Heart right ventricle (tissue), 16 donors: ENCODE data around the gene BMAL2. TPM values are rescaled to one million over a fixed set of nuclear protein-coding genes. Genes with fewer than 3 reads are reported as not detected.

ENCODE experiments used
- ATAC-seq, 8 donors: fragments of 200-7000 bp; cut with Tn5 transposase; one replicate each; pipeline ENCODE4 v1.9.1; 2020; ENCODE audit warnings: mild to moderate bottlenecking in 8 of 8, moderate library complexity in 8 of 8, moderate number of reproducible peaks in 1 of 8
- DNase-seq, 2 donors: peaks; one replicate each; pipeline ENCODE4 v3.0.0-alpha.2; 2020
- H3K27ac ChIP-seq, 10 donors: fragments of 200-600 bp; sonication (generic) in 2 of 10; one replicate each; pipeline versions ENCODE4 v1.5.0 to v1.8.0; 2020 to 2022; ENCODE audit warnings: mild to moderate bottlenecking in 3 of 10
- H3K27me3 ChIP-seq, 7 donors: fragments of 200-600 bp; one replicate each; pipeline ENCODE4 v1.8.0; 2021 to 2022; ENCODE audit warnings: mild to moderate bottlenecking in 2 of 7
- H3K36me3 ChIP-seq, 9 donors: fragments of 200-600 bp; sonication (generic) in 1 of 9; one replicate each; pipeline versions ENCODE4 v1.5.0 to v1.8.0; 2020 to 2022; ENCODE audit warnings: mild to moderate bottlenecking in 2 of 9
- H3K4me1 ChIP-seq, 9 donors: fragments of 200-600 bp; sonication (generic) in 1 of 9; one replicate each; pipeline versions ENCODE4 v1.5.0 to v1.8.0; 2020 to 2022; ENCODE audit warnings: mild to moderate bottlenecking in 4 of 9
- H3K4me3 ChIP-seq, 10 donors: fragments of 200-600 bp; sonication (generic) in 2 of 10; one replicate each; pipeline versions ENCODE4 v1.5.0 to v1.8.0; 2020 to 2022; ENCODE audit warnings: mild to moderate bottlenecking in 7 of 10, moderate library complexity in 2 of 10
- H3K9me3 ChIP-seq, 11 donors: fragments of 200-600 bp in 10 of 11; sonication (generic) in 2 of 11; one replicate each; pipeline versions ENCODE4 v1.5.0 to v1.8.0; 2013 to 2022; ENCODE audit warnings: mild to moderate bottlenecking in 2 of 11, control low read depth in 1 of 11, moderate library complexity in 1 of 11
- WGBS, 2 donors: extraction: QIAGEN DNeasy Blood & Tissue Kit; methylation state at CpG; one replicate each; pipeline ENCODE4 v1.1.7; 2013; ENCODE audit warnings: inconsistent platforms in 1 of 2; 5-methylcytosine and 5-hydroxymethylcytosine counted together
- intact Hi-C, 10 donors: fragments of 100-400 bp; cut with DNase I; formaldehyde crosslinking; loops; one replicate each; pipeline versions ENCODE4 v1.11.1 to v1.14.2; 2022
- polyA plus RNA-seq, 2 donors: library from polyadenylated mRNA; stranded (reverse); fragments of 200-250 nt; gene quantifications; one replicate each; pipeline ENCODE4 v1.2.3, GENCODE V29; 2013
- total RNA-seq, 10 donors: library from RNA; stranded (reverse); fragmentation: NEBNext Ultra II Directional in 3 of 10; extraction: Animal tissue kit (Norgen Biotek cat#: 25700) in 3 of 10; gene quantifications; one replicate each; pipeline versions ENCODE4 v1.2.1 to v1.2.4, GENCODE V29; 2021 to 2023
- TF ChIP-seq, protein P1 (sequence below), 9 donors: fragments of 200-600 bp; sonication (generic) in 2 of 9; IDR thresholded peaks; one replicate each; pipeline versions ENCODE4 v1.5.0 to v1.8.0; 2021 to 2022; ENCODE audit warnings: antibody characterized with exemption in 9 of 9, mild to moderate bottlenecking in 5 of 9, moderate library complexity in 1 of 9
- donor health status: Arrhythmogenic right ventricular cardiomyopathy.
- donor health status: ischemic (EF 13 %, LVEDD 7.1; RV severe dilation, severe dysfunction).
- donor health status: healthy with polysubstance abuse.
- donor health status: DM: no; HTN: yes; CAD: no.
- donor health status: DM: no; HTN: no; CAD: no.
- donor health status: ischemic (EF 25% LVEDD 6.9; RV normal size, moderate dysfunction).
- donor health status: ischemic (EF 25% LVEDD 5.7; RV mildly dilated, moderate dysfunction).
- donor health status: healthy.
- donor health status: DM: yes; HTN: yes; CAD: no.
- donor health status: Ischemic cardiomyopathy.
- donor health status: ischemic (EF 35%, LVEDD 5.7; RV mildly dilated, moderate dysfunction).
- donor health status: nonischemic (EF 11% LVEDD 7.7; RV severe dilation, severe dysfunction).
- donor health status: DM: yes; HTN: yes; CAD: no.
- donor health status: PGD.
- donor health status: ischemic (EF 29% LVEDD 5.4; RV normal size, mild dysfunction).
- donor health status: nonischemic (EF 23%, LVEDD 6.1; RV moderate dilation, normal function).

BMAL2 gene
- total and polyA plus RNA-seq, 12 donors: 0.44 to 9.4 (median 1.9) TPM

DNA sequence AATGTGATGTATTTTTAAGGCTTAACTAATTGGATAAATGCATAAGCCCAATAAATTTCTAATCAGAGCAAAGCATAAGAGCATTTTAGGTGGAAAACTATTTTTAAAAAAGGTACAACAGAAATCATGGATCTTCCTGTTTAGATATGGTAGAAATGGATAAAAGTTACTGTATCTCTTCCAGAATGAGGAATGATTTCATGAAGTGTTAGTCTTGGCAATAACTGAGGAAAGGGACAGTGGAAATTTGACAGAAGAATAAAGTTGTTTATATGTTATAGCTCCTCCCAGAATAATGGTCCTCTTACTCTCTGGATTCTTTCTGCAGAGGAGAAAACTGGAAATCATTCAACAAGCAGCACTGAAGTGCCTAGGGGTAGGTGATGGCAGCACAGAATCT lies 32.4 kb upstream of the BMAL2 start:
- peak overlapping the region in 1 of 10 donors; percentile 48 for H3K27ac ChIP-seq
- peaks cover 0 to 79% (median 28%) of the 10 kb centered on the region in 9 donors for H3K36me3 ChIP-seq
- intact Hi-C loops: loop anchor here in 5 of 10 donors (5.0 to 10.0 kb wide), 4 partner anchors 155 to 445 kb away; partner anchors contain the start of genes FGFR1OP2 (in 2 of the 5) and INTS13 (in 2 of the 5)
- TF ChIP-seq, protein P1, sequence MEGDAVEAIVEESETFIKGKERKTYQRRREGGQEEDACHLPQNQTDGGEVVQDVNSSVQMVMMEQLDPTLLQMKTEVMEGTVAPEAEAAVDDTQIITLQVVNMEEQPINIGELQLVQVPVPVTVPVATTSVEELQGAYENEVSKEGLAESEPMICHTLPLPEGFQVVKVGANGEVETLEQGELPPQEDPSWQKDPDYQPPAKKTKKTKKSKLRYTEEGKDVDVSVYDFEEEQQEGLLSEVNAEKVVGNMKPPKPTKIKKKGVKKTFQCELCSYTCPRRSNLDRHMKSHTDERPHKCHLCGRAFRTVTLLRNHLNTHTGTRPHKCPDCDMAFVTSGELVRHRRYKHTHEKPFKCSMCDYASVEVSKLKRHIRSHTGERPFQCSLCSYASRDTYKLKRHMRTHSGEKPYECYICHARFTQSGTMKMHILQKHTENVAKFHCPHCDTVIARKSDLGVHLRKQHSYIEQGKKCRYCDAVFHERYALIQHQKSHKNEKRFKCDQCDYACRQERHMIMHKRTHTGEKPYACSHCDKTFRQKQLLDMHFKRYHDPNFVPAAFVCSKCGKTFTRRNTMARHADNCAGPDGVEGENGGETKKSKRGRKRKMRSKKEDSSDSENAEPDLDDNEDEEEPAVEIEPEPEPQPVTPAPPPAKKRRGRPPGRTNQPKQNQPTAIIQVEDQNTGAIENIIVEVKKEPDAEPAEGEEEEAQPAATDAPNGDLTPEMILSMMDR (IDR thresholded peaks at IDR 0.05): no peak
- peaks cover 0 to 65% (median 31%) of the 10 kb centered on the region in 9 donors for H3K4me1 ChIP-seq
- H3K9me3 ChIP-seq: no peaks in the 10 kb centered on the region
- H3K27me3 ChIP-seq: no peaks in the 10 kb centered on the region
- DNase-seq: no peak
- no peak for ATAC-seq
- no peak overlapping the region for H3K4me3 ChIP-seq

DNA sequence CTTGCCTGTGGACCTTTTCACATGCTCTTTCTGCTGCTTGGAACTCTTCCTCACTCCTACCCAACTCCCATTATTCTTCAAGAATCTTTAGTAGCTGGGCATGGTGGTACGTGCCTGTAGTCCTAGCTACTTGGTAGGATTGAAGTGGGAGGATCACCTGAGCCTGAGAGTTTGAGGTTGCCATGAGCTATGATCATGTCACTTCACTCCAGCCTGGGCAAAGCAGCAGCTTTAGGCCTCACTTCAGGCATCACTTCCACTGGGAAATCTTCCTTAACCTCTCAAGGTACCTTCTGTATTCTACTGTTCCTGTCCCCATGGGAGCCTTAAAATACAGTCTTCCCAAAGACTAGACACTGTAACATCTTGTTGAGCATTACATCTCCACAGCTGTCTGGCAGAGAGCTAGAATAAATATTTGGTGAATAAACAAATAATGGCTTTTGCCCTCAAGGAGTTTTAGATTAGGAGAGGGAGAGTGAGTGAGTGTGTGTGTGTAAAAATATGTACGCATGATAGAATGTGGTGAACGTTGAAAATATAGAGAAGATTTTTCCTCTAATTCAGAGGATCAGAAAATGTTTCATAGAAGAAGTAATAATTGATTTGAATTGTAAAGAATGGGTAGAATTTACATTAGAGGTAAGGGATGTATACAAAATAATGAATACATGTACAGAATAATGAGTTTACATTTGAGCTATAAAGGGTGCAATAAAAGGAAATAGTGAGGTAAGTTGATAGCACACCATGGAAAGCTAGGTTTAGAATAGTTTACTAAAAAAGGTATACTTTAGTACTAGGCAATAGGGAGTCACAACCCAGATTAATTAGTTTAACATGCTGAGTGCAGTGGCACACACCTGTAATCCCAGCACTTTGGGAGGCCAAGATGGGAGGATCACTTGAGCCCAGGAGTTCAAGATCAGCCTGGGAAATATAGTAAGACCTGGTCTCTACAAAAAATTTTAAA lies 29.2 kb upstream of the BMAL2 start:
- ATAC-seq (peak in 5 of 8 donors; percentile 33 to 44 (median 41)), DNase-seq (no peak)
- 72 to 80% methylated on average over 3 of the region's 3 CpGs for WGBS, 2 donors
- TF ChIP-seq, protein P1 (IDR thresholded peaks at IDR 0.05): no peak
- Histone ChIP-seq H3K27me3 (no peaks in the 10 kb centered on the region), H3K9me3 (no peaks in the 10 kb centered on the region), H3K36me3 (peaks cover 0 to 89% (median 32%) of the 10 kb centered on the region in 9 donors), H3K4me1 (peaks cover 0 to 46% (median 6%) of the 10 kb centered on the region in 9 donors), H3K27ac (peak overlapping the region in 2 of 10 donors; percentile 11 to 34), H3K4me3 (no peak overlapping the region)
- intact Hi-C loops: loop anchor here in 6 of 10 donors (2.0 to 10.0 kb wide), 6 partner anchors 59 to 449 kb away; partner anchors contain the start of genes FGFR1OP2 (in 2 of the 6), INTS13 (in 2 of the 6), TM7SF3 (in 2 of the 6) and STK38L (in 1 of the 6)

GRCh38 chr12:27304856-27305255 lies 27.8 kb upstream of the BMAL2 start:
- peak overlapping the region in 4 of 10 donors; percentile 18 to 42 (median 36) for H3K27ac ChIP-seq
- no peak overlapping the region for H3K4me3 ChIP-seq
- no peak for DNase-seq
- peaks cover 0 to 89% (median 34%) of the 10 kb centered on the region in 9 donors for H3K36me3 ChIP-seq
- TF ChIP-seq, protein P1 (IDR thresholded peaks at IDR 0.05): no peak
- no peaks in the 10 kb centered on the region for H3K27me3 ChIP-seq
- no peak for ATAC-seq
- H3K4me1 ChIP-seq: peaks cover 0 to 36% (median 6%) of the 10 kb centered on the region in 9 donors
- intact Hi-C loops: loop anchor here in 7 of 10 donors (2.0 to 10.0 kb wide), 9 partner anchors 58 to 450 kb away; partner anchors contain the start of genes FGFR1OP2 (in 2 of the 7), INTS13 (in 2 of the 7), MED21 (in 2 of the 7) and TM7SF3 (in 2 of the 7)
- H3K9me3 ChIP-seq: no peaks in the 10 kb centered on the region
- WGBS, 2 donors: 61 to 73% methylated on average over 1 of the region's 1 CpG
